ENCODE data around the gene KRTAP19-7.

Gene KRTAP19-7

GRCh38 chr21:30579346-30579745, 18.2 kb upstream of the KRTAP19-7 start:
- no peak overlapping the region for H2BK5ac ChIP-seq (ENCODE audit: low read depth, low read length, poor library complexity)
- no peak overlapping the region for H3K9ac ChIP-seq (ENCODE audit: low read length)
- H3K9me3 ChIP-seq (ENCODE audit: insufficient read depth, low read depth, low read length), result no peaks in the 10 kb centered on the region
- H3K14ac ChIP-seq (ENCODE audit: low read length), result no peak overlapping the region
- H3K4me3 ChIP-seq (ENCODE audit: low read depth, low read length), result no peak overlapping the region
- H3K79me1 ChIP-seq (ENCODE audit: low read length), result no peaks in the 10 kb centered on the region
- no peak overlapping the region for H2BK12ac ChIP-seq (ENCODE audit: low read length)
- H4K91ac ChIP-seq (ENCODE audit: low read depth, low read length), result no peak overlapping the region
- no CpG with 5 or more reads among the region's 1 CpG for WGBS (ENCODE audit: extremely low coverage, insufficient coverage, insufficient read length)
- no peak overlapping the region for H2AFZ ChIP-seq (ENCODE audit: insufficient read depth, low read length, poor library complexity)
- no peaks in the 10 kb centered on the region for H3K36me3 ChIP-seq (ENCODE audit: control insufficient read depth in 1 of 2, insufficient read depth in 2 of 2, low read length in 2 of 2)
- no peak overlapping the region for H3K4me2 ChIP-seq (ENCODE audit: low read length)
- no peak overlapping the region for H3K23ac ChIP-seq (ENCODE audit: low read length)
- H2AK5ac ChIP-seq (ENCODE audit: low read length), result no peak overlapping the region
- no peak overlapping the region for H3K18ac ChIP-seq (ENCODE audit: low read length)
- H4K8ac ChIP-seq (ENCODE audit: low read depth, low read length), result no peak overlapping the region
- no peak overlapping the region for H2BK120ac ChIP-seq (ENCODE audit: insufficient read depth, low read length, poor library complexity)
- H4K12ac ChIP-seq (ENCODE audit: low read depth, low read length), result no peak overlapping the region
- no peak for DNase-seq
- H3K27me3 ChIP-seq (ENCODE audit: insufficient read depth, low read length), result no peaks in the 10 kb centered on the region
- no peak overlapping the region for H3K4ac ChIP-seq (ENCODE audit: low read depth, low read length)
- H3K4me1 ChIP-seq (ENCODE audit: control insufficient read depth in 1 of 2, insufficient read depth in 2 of 2, low read length in 2 of 2), result no peaks in the 10 kb centered on the region
- H3K27ac ChIP-seq (ENCODE audit: low read depth, low read length), result no peak overlapping the region
- no peaks in the 10 kb centered on the region for H3K79me2 ChIP-seq (ENCODE audit: control insufficient read depth, insufficient read depth, low read length, poor library complexity)

DNA sequence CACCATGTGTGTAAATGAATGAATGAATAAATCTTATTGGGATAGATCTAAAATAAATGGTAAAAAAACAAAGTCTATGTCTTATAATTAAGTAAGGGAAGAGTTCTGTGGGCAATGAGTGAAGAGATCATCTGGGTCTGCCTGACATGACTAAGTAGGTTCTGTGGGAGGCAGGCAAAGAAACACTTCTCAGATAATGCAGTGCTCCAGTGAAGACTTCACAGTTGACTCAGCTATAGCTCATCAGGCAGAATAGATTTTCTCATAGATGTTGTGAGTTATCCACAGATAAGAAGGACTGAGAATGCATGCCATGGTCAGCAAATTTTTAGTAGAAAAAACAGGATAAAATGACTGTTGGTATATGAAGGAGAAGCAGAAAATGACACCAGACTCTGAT, 16.7 kb upstream of the KRTAP19-7 start:
- Histone ChIP-seq H3K79me1 (ENCODE audit: low read length) (no peaks in the 10 kb centered on the region), H3K36me3 (ENCODE audit: control insufficient read depth in 1 of 2, insufficient read depth in 2 of 2, low read length in 2 of 2) (no peaks in the 10 kb centered on the region), H2AFZ (ENCODE audit: insufficient read depth, low read length, poor library complexity) (no peak overlapping the region), H3K9ac (ENCODE audit: low read length) (no peak overlapping the region), H3K18ac (ENCODE audit: low read length) (no peak overlapping the region), H2AK5ac (ENCODE audit: low read length) (no peak overlapping the region), H3K79me2 (ENCODE audit: control insufficient read depth, insufficient read depth, low read length, poor library complexity) (no peaks in the 10 kb centered on the region), H3K9me3 (ENCODE audit: insufficient read depth, low read depth, low read length) (no peaks in the 10 kb centered on the region), H4K8ac (ENCODE audit: low read depth, low read length) (no peak overlapping the region), H3K4ac (ENCODE audit: low read depth, low read length) (no peak overlapping the region), H2BK12ac (ENCODE audit: low read length) (no peak overlapping the region), H3K27ac (ENCODE audit: low read depth, low read length) (no peak overlapping the region), H3K23ac (ENCODE audit: low read length) (no peak overlapping the region), H3K4me3 (ENCODE audit: low read depth, low read length) (no peak overlapping the region), H3K4me1 (ENCODE audit: control insufficient read depth in 1 of 2, insufficient read depth in 2 of 2, low read length in 2 of 2) (no peaks in the 10 kb centered on the region), H3K14ac (ENCODE audit: low read length) (no peak overlapping the region), H2BK120ac (ENCODE audit: insufficient read depth, low read length, poor library complexity) (no peak overlapping the region), H4K12ac (ENCODE audit: low read depth, low read length) (no peak overlapping the region), H3K27me3 (ENCODE audit: insufficient read depth, low read length) (no peaks in the 10 kb centered on the region), H2BK5ac (ENCODE audit: low read depth, low read length, poor library complexity) (no peak overlapping the region), H4K91ac (ENCODE audit: low read depth, low read length) (no peak overlapping the region), H3K4me2 (ENCODE audit: low read length) (no peak overlapping the region)
- no peak for DNase-seq

GRCh38 chr21:30567617-30568016, 6.5 kb upstream of the KRTAP19-7 start:
- H2BK12ac ChIP-seq (ENCODE audit: low read length), result no peak overlapping the region
- no peaks in the 10 kb centered on the region for H3K79me1 ChIP-seq (ENCODE audit: low read length)
- H3K27me3 ChIP-seq (ENCODE audit: insufficient read depth, low read length), result no peaks in the 10 kb centered on the region
- H3K23ac ChIP-seq (ENCODE audit: low read length), result no peak overlapping the region
- H2BK120ac ChIP-seq (ENCODE audit: insufficient read depth, low read length, poor library complexity), result no peak overlapping the region
- no peak overlapping the region for H2AFZ ChIP-seq (ENCODE audit: insufficient read depth, low read length, poor library complexity)
- H3K14ac ChIP-seq (ENCODE audit: low read length), result no peak overlapping the region
- no peak overlapping the region for H2AK5ac ChIP-seq (ENCODE audit: low read length)
- no peak overlapping the region for H3K4ac ChIP-seq (ENCODE audit: low read depth, low read length)
- H4K91ac ChIP-seq (ENCODE audit: low read depth, low read length), result no peak overlapping the region
- no peaks in the 10 kb centered on the region for H3K79me2 ChIP-seq (ENCODE audit: control insufficient read depth, insufficient read depth, low read length, poor library complexity)
- H3K36me3 ChIP-seq (ENCODE audit: control insufficient read depth in 1 of 2, insufficient read depth in 2 of 2, low read length in 2 of 2), result no peaks in the 10 kb centered on the region
- no peak overlapping the region for H3K27ac ChIP-seq (ENCODE audit: low read depth, low read length)
- no peak for DNase-seq
- no peak overlapping the region for H4K8ac ChIP-seq (ENCODE audit: low read depth, low read length)
- H3K4me3 ChIP-seq (ENCODE audit: low read depth, low read length), result no peak overlapping the region
- no peak overlapping the region for H3K4me2 ChIP-seq (ENCODE audit: low read length)
- H2BK5ac ChIP-seq (ENCODE audit: low read depth, low read length, poor library complexity), result no peak overlapping the region
- no peak overlapping the region for H4K12ac ChIP-seq (ENCODE audit: low read depth, low read length)
- H3K9me3 ChIP-seq (ENCODE audit: insufficient read depth, low read depth, low read length), result no peaks in the 10 kb centered on the region
- no peak overlapping the region for H3K18ac ChIP-seq (ENCODE audit: low read length)
- H3K9ac ChIP-seq (ENCODE audit: low read length), result no peak overlapping the region
- H3K4me1 ChIP-seq (ENCODE audit: control insufficient read depth in 1 of 2, insufficient read depth in 2 of 2, low read length in 2 of 2), result no peaks in the 10 kb centered on the region

- H3K4ac ChIP-seq (ENCODE audit: low read depth, low read length), result no peak overlapping the region
- WGBS (ENCODE audit: extremely low coverage, insufficient coverage, insufficient read length), result no CpG with 5 or more reads among the region's 2 CpGs
Measured at GRCh38 chr21:30563630-30564029, 2.5 kb upstream of the KRTAP19-7 start.

GRCh38 chr21:30563072-30563471, 2.0 kb upstream of the KRTAP19-7 start:
- Histone ChIP-seq H2BK5ac (ENCODE audit: low read depth, low read length, poor library complexity) (no peak overlapping the region), H3K27ac (ENCODE audit: low read depth, low read length) (no peak overlapping the region), H3K9ac (ENCODE audit: low read length) (no peak overlapping the region), H3K79me2 (ENCODE audit: control insufficient read depth, insufficient read depth, low read length, poor library complexity) (no peaks in the 10 kb centered on the region), H3K9me3 (ENCODE audit: insufficient read depth, low read depth, low read length) (no peaks in the 10 kb centered on the region), H2AFZ (ENCODE audit: insufficient read depth, low read length, poor library complexity) (no peak overlapping the region), H2BK120ac (ENCODE audit: insufficient read depth, low read length, poor library complexity) (no peak overlapping the region), H3K4me1 (ENCODE audit: control insufficient read depth in 1 of 2, insufficient read depth in 2 of 2, low read length in 2 of 2) (no peaks in the 10 kb centered on the region), H3K79me1 (ENCODE audit: low read length) (no peaks in the 10 kb centered on the region), H2BK12ac (ENCODE audit: low read length) (no peak overlapping the region), H3K4me3 (ENCODE audit: low read depth, low read length) (no peak overlapping the region), H3K4me2 (ENCODE audit: low read length) (no peak overlapping the region), H3K27me3 (ENCODE audit: insufficient read depth, low read length) (no peaks in the 10 kb centered on the region), H3K18ac (ENCODE audit: low read length) (no peak overlapping the region), H4K91ac (ENCODE audit: low read depth, low read length) (no peak overlapping the region), H3K36me3 (ENCODE audit: control insufficient read depth in 1 of 2, insufficient read depth in 2 of 2, low read length in 2 of 2) (no peaks in the 10 kb centered on the region), H3K4ac (ENCODE audit: low read depth, low read length) (no peak overlapping the region), H4K12ac (ENCODE audit: low read depth, low read length) (no peak overlapping the region), H3K14ac (ENCODE audit: low read length) (no peak overlapping the region), H4K8ac (ENCODE audit: low read depth, low read length) (no peak overlapping the region), H3K23ac (ENCODE audit: low read length) (no peak overlapping the region), H2AK5ac (ENCODE audit: low read length) (no peak overlapping the region)
- no peak for DNase-seq
- no CpG with 5 or more reads among the region's 6 CpGs for WGBS (ENCODE audit: extremely low coverage, insufficient coverage, insufficient read length)

More at GRCh38 chr21:30563630-30564029, 2.5 kb upstream of the KRTAP19-7 start:
- Histone ChIP-seq H3K4me2 (ENCODE audit: low read length) (no peak overlapping the region), H3K4me1 (ENCODE audit: control insufficient read depth in 1 of 2, insufficient read depth in 2 of 2, low read length in 2 of 2) (no peaks in the 10 kb centered on the region), H3K9me3 (ENCODE audit: insufficient read depth, low read depth, low read length) (no peaks in the 10 kb centered on the region), H3K79me2 (ENCODE audit: control insufficient read depth, insufficient read depth, low read length, poor library complexity) (no peaks in the 10 kb centered on the region), H2AFZ (ENCODE audit: insufficient read depth, low read length, poor library complexity) (no peak overlapping the region), H2AK5ac (ENCODE audit: low read length) (no peak overlapping the region), H3K27ac (ENCODE audit: low read depth, low read length) (no peak overlapping the region), H2BK120ac (ENCODE audit: insufficient read depth, low read length, poor library complexity) (no peak overlapping the region), H3K23ac (ENCODE audit: low read length) (no peak overlapping the region), H3K27me3 (ENCODE audit: insufficient read depth, low read length) (no peaks in the 10 kb centered on the region), H3K14ac (ENCODE audit: low read length) (no peak overlapping the region), H3K36me3 (ENCODE audit: control insufficient read depth in 1 of 2, insufficient read depth in 2 of 2, low read length in 2 of 2) (no peaks in the 10 kb centered on the region), H2BK12ac (ENCODE audit: low read length) (no peak overlapping the region), H3K4me3 (ENCODE audit: low read depth, low read length) (no peak overlapping the region), H3K9ac (ENCODE audit: low read length) (no peak overlapping the region), H3K18ac (ENCODE audit: low read length) (no peak overlapping the region), H4K12ac (ENCODE audit: low read depth, low read length) (no peak overlapping the region), H4K8ac (ENCODE audit: low read depth, low read length) (no peak overlapping the region), H4K91ac (ENCODE audit: low read depth, low read length) (no peak overlapping the region), H2BK5ac (ENCODE audit: low read depth, low read length, poor library complexity) (no peak overlapping the region), H3K79me1 (ENCODE audit: low read length) (no peaks in the 10 kb centered on the region)
- no peak for DNase-seq
